Measurements from ENCODE around the gene STEAP3.

Gene STEAP3

GRCh38 chr2:119206201-119206600 lies 17.4 kb upstream of the STEAP3 start:
- no peak for TF ChIP-seq CTCF (IDR thresholded peaks at IDR 0.05; ENCODE audit: control insufficient read depth, extremely low read depth, insufficient read depth)
- no peak for DNase-seq (ENCODE audit: low read depth)
- no peak overlapping the region for H3K4me3 ChIP-seq (ENCODE audit: low read depth, low read length)

- H3K4me3 ChIP-seq (ENCODE audit: low read depth, low read length), result no peak overlapping the region
- TF ChIP-seq CTCF (IDR thresholded peaks at IDR 0.05; ENCODE audit: control insufficient read depth, extremely low read depth, insufficient read depth), result no peak
- no peak for DNase-seq (ENCODE audit: low read depth)
Measured at GRCh38 chr2:119207447-119207846, 16.2 kb upstream of the STEAP3 start.

- DNase-seq (ENCODE audit: low read depth), result no peak
- TF ChIP-seq CTCF (IDR thresholded peaks at IDR 0.05; ENCODE audit: control insufficient read depth, extremely low read depth, insufficient read depth), result no peak
- no peak overlapping the region for H3K4me3 ChIP-seq (ENCODE audit: low read depth, low read length)
Measured at GRCh38 chr2:119208791-119209203, 14.8 kb upstream of the STEAP3 start.

- no peak for DNase-seq (ENCODE audit: low read depth)
- H3K4me3 ChIP-seq (ENCODE audit: low read depth, low read length), result no peak overlapping the region
- no peak for TF ChIP-seq CTCF (IDR thresholded peaks at IDR 0.05; ENCODE audit: control insufficient read depth, extremely low read depth, insufficient read depth)
Measured at GRCh38 chr2:119212139-119212800, 11.4 kb upstream of the STEAP3 start.

GRCh38 chr2:119214453-119215037 lies 9.1 kb upstream of the STEAP3 start:
- TF ChIP-seq CTCF (IDR thresholded peaks at IDR 0.05; ENCODE audit: control insufficient read depth, extremely low read depth, insufficient read depth), result no peak
- no peak overlapping the region for H3K4me3 ChIP-seq (ENCODE audit: low read depth, low read length)
- no peak for DNase-seq (ENCODE audit: low read depth)

- TF ChIP-seq CTCF (IDR thresholded peaks at IDR 0.05; ENCODE audit: control insufficient read depth, extremely low read depth, insufficient read depth), result no peak
- DNase-seq (ENCODE audit: low read depth), result no peak
Measured at GRCh38 chr2:119216994-119217393, 6.6 kb upstream of the STEAP3 start.

More at GRCh38 chr2:119216994-119217393, 6.6 kb upstream of the STEAP3 start:
- H3K4me3 ChIP-seq (ENCODE audit: low read depth, low read length), result no peak overlapping the region

Data from LNCaP clone FGC (cell line).